Mesendoderm (in vitro differentiated cells): ENCODE measurements around the gene MPST.
"Not testable (repeated sequence)": the region's sequence is repeated elsewhere in the genome, so short reads cannot be mapped to it uniquely, and the experiment has no call there.

Source experiments
- DNase-seq: peaks from one replicate; pipeline ENCODE4 v3.0.0; 2013
- H2AK5ac ChIP-seq: 2 replicates; pipeline ENCODE4 v1.6.1; 2013; ENCODE audit warnings: low read length, inconsistent platforms
- H2BK120ac ChIP-seq: 2 replicates; pipeline ENCODE4 v1.6.1; 2013; ENCODE audit warnings: low read depth, mild to moderate bottlenecking, low read length, moderate library complexity, mixed read lengths
- H2BK15ac ChIP-seq: replicated peaks from 2 replicates; pipeline ENCODE4 v1.6.1; 2013; ENCODE audit warnings: low read depth, mild to moderate bottlenecking, moderate library complexity
- H2BK5ac ChIP-seq: 2 replicates; pipeline ENCODE4 v1.6.1; 2013; ENCODE audit warnings: low read length, inconsistent platforms
- H3K18ac ChIP-seq: 2 replicates; pipeline ENCODE4 v1.6.1; 2013; ENCODE audit warnings: mild to moderate bottlenecking, low read length, mixed read lengths
- H3K23ac ChIP-seq: one replicate; pipeline ENCODE4 v1.6.1; 2013; ENCODE audit warnings: low read length
- H3K27ac ChIP-seq: 2 replicates; pipeline ENCODE4 v1.5.1; 2013; ENCODE audit warnings: low read depth, mild to moderate bottlenecking, inconsistent platforms, low read length, moderate library complexity
- H3K27me3 ChIP-seq: 2 replicates; pipeline ENCODE4 v1.6.1; 2013; ENCODE audit warnings: low read length, control low read depth, mild to moderate bottlenecking, inconsistent platforms; ENCODE audit not compliant: insufficient read depth, poor library complexity
- H3K36me3 ChIP-seq: 2 replicates; pipeline ENCODE4 v1.6.1; 2013; ENCODE audit warnings: low read length, inconsistent platforms; ENCODE audit not compliant: control insufficient read depth, insufficient read depth
- H3K4ac ChIP-seq: one replicate; pipeline ENCODE4 v1.6.1; 2013; ENCODE audit warnings: low read depth, mild to moderate bottlenecking, low read length, moderate library complexity
- H3K4me1 ChIP-seq: 2 replicates; pipeline ENCODE4 v1.6.1; 2013; ENCODE audit warnings: low read depth, low read length, inconsistent platforms; ENCODE audit not compliant: control insufficient read depth
- H3K4me2 ChIP-seq: 2 replicates; pipeline ENCODE4 v1.6.1; 2013; ENCODE audit warnings: low read length
- H3K4me3 ChIP-seq: 2 replicates; pipeline ENCODE4 v1.5.1; 2013; ENCODE audit warnings: mild to moderate bottlenecking, low read length
- H3K56ac ChIP-seq: one replicate; pipeline ENCODE4 v1.6.1; 2013; ENCODE audit warnings: low read length
- H3K79me1 ChIP-seq: 2 replicates; pipeline ENCODE4 v1.6.1; 2013; ENCODE audit warnings: low read length, inconsistent platforms
- H3K79me2 ChIP-seq: 2 replicates; pipeline ENCODE4 v1.6.1; 2013; ENCODE audit warnings: mild to moderate bottlenecking, low read length; ENCODE audit not compliant: control insufficient read depth, insufficient read depth
- H3K9ac ChIP-seq: 2 replicates; pipeline ENCODE4 v1.6.1; 2013; ENCODE audit warnings: low read length, inconsistent platforms
- H4K5ac ChIP-seq: one replicate; pipeline ENCODE4 v1.6.1; 2013; ENCODE audit warnings: low read length
- H4K8ac ChIP-seq: one replicate; pipeline ENCODE4 v1.6.1; 2013; ENCODE audit warnings: low read depth, mild to moderate bottlenecking, control low read depth, low read length, moderate library complexity
- WGBS: extraction: QIAGEN DNeasy Blood & Tissue Kit; methylation state at CpG from one replicate; pipeline ENCODE4 v1.1.7; 2013; ENCODE audit warnings: low lambda C conversion rate, missing lambda C conversion rate; ENCODE audit not compliant: insufficient coverage; ENCODE audit errors: extremely low coverage; 5-methylcytosine and 5-hydroxymethylcytosine counted together

Gene MPST

DNA sequence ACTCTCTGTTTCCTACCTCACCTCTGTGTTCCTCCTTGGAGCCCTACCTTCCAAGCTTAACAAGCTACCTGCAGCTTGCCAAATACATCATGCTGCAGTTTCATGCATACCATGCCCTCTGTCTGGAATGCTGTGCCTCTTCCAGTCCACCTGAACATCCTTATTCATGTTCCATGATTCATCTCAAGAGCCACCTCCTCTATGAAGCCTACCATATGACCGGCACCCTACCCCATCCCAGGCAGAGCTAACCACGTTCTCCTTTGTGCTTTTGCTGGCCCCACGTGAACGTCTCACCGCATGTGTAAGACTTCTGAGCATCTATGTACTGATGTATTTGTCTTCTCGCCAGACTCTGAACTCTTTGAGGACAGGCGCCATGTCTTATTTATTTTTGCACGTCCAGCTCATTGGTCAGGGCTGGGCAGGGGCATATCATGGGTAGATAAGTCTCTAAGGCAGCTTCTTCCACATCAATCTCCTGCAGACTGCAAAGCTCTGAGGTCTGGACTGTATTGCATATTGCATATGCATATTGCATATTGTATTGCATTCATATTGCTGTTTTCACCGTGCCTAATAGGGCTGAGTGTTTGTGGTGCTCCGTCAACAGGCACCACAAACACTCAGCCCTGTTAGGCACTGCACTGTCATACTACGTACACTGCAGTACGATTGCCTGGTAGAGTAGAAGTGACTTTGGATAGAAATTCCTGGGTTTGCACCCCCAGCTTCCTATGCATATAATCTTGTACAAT, 31.3 kb upstream of the MPST start:
- Histone ChIP-seq H2AK5ac (no peak overlapping the region), H3K4me3 (no peak overlapping the region), H3K79me2 (no peaks in the 10 kb centered on the region), H3K56ac (no peak overlapping the region), H3K9ac (no peak overlapping the region), H3K36me3 (no peaks in the 10 kb centered on the region), H2BK5ac (no peak overlapping the region), H3K4me2 (no peak overlapping the region), H3K4ac (no peak overlapping the region), H3K23ac (no peak overlapping the region), H2BK120ac (no peak overlapping the region), H3K27me3 (no peaks in the 10 kb centered on the region), H2BK15ac (no peak overlapping the region), H3K79me1 (no peaks in the 10 kb centered on the region), H3K4me1 (no peaks in the 10 kb centered on the region), H4K5ac (no peak overlapping the region), H3K18ac (no peak overlapping the region), H3K27ac (no peak overlapping the region), H4K8ac (no peak overlapping the region)
- WGBS = no CpG with 5 or more reads among the region's 12 CpGs
- no peak for DNase-seq

DNA sequence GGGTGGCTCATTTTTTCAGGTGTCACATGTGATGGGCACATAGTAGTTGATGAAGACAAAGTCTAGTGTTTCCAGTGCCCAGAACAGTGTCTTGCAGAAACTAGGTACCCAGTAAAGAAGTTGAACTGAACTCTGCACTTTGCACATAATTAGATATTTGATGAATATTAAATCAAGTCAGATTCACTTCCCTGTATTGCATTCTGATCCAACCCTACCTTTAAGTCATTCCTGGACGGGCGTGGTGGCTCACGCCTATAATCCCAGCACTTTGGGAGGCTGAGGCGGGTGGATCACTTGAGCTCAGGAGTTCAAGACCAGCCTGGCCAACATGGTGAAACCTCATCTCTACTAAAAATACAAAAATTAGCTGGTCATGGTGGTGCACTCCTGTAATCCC, 30.5 kb upstream of the MPST start:
- H3K4ac ChIP-seq, H3K79me2 ChIP-seq, H3K9ac ChIP-seq, H3K4me2 ChIP-seq, H2BK120ac ChIP-seq, H3K27me3 ChIP-seq, DNase-seq, H3K4me1 ChIP-seq, H2BK5ac ChIP-seq, H3K36me3 ChIP-seq, H2AK5ac ChIP-seq, H3K27ac ChIP-seq, H3K79me1 ChIP-seq, H2BK15ac ChIP-seq, H3K56ac ChIP-seq, H3K23ac ChIP-seq, H4K5ac ChIP-seq, H3K18ac ChIP-seq, H3K4me3 ChIP-seq, H4K8ac ChIP-seq: not testable (repeated sequence)
- no CpG with 5 or more reads among the region's 4 CpGs for WGBS

DNA sequence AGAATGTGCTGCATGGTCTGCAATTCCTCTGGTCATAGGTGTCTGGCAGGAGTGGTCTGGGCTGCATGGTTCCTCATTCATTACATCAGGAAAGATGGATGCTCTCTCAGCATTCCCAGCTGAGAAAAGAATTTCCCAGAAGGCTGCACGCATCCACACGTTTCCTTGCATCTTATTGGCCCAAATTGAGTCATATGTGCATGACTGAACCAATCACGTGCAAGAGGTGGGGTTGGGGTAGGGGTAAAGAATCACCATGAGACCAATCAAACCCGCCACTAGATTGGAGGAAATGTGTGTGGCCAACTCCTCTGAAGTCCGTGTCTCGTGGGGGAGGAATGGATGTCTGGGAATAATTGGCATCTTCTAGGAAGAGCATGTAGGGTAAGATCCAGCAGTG, 29.1 kb upstream of the MPST start:
- no CpG with 5 or more reads among the region's 6 CpGs for WGBS
- no peak overlapping the region for H2BK15ac ChIP-seq
- H3K23ac ChIP-seq = no peak overlapping the region

DNA sequence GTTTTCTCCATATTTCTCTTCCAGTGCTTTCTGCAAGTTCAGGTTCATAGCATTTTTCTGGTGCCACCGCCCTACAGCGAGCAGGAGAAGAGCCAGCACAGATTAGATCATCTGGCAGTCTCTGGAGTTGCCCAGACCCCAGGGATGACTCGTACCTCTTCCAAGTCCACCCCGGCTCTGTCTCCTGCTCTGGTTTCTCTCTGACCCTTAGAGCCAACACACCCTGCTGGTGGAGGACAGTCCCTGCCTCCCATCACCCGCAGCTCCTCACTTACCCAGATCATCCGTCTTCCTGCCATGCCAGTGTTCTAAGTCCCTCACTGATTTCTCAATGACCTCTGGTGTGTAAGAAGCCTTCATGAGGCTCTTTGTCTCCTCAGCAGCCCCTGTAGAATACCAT, 28.3 kb upstream of the MPST start:
- H3K27me3 ChIP-seq = no peaks in the 10 kb centered on the region
- H4K8ac ChIP-seq = no peak overlapping the region
- no CpG with 5 or more reads among the region's 6 CpGs for WGBS
- no peaks in the 10 kb centered on the region for H3K4me1 ChIP-seq
- H2BK15ac ChIP-seq = no peak overlapping the region
- no peak overlapping the region for H2AK5ac ChIP-seq
- no peak overlapping the region for H2BK120ac ChIP-seq
- peak; percentile 71 for DNase-seq
- no peak overlapping the region for H3K56ac ChIP-seq
- no peaks in the 10 kb centered on the region for H3K36me3 ChIP-seq
- H3K4me2 ChIP-seq = no peak overlapping the region
- H2BK5ac ChIP-seq = no peak overlapping the region
- H3K9ac ChIP-seq = no peak overlapping the region
- H3K27ac ChIP-seq = no peak overlapping the region
- H3K79me2 ChIP-seq = no peaks in the 10 kb centered on the region
- no peaks in the 10 kb centered on the region for H3K79me1 ChIP-seq
- no peak overlapping the region for H3K18ac ChIP-seq
- no peak overlapping the region for H4K5ac ChIP-seq
- no peak overlapping the region for H3K4ac ChIP-seq
- no peak overlapping the region for H3K23ac ChIP-seq
- H3K4me3 ChIP-seq = no peak overlapping the region

More for the DNA sequence above, 29.1 kb upstream of the MPST start:
- H3K27ac ChIP-seq = no peak overlapping the region
- H3K4ac ChIP-seq = no peak overlapping the region
- no peak overlapping the region for H3K4me3 ChIP-seq
- H2BK5ac ChIP-seq = no peak overlapping the region
- no peaks in the 10 kb centered on the region for H3K36me3 ChIP-seq
- H4K8ac ChIP-seq = no peak overlapping the region
- no peak overlapping the region for H3K4me2 ChIP-seq
- H4K5ac ChIP-seq = no peak overlapping the region
- H3K18ac ChIP-seq = no peak overlapping the region
- no peaks in the 10 kb centered on the region for H3K27me3 ChIP-seq
- DNase-seq = no peak
- no peak overlapping the region for H3K9ac ChIP-seq
- H3K56ac ChIP-seq = no peak overlapping the region
- H3K4me1 ChIP-seq = no peaks in the 10 kb centered on the region
- H3K79me1 ChIP-seq = no peaks in the 10 kb centered on the region
- no peak overlapping the region for H2BK120ac ChIP-seq
- no peaks in the 10 kb centered on the region for H3K79me2 ChIP-seq
- no peak overlapping the region for H2AK5ac ChIP-seq

DNA sequence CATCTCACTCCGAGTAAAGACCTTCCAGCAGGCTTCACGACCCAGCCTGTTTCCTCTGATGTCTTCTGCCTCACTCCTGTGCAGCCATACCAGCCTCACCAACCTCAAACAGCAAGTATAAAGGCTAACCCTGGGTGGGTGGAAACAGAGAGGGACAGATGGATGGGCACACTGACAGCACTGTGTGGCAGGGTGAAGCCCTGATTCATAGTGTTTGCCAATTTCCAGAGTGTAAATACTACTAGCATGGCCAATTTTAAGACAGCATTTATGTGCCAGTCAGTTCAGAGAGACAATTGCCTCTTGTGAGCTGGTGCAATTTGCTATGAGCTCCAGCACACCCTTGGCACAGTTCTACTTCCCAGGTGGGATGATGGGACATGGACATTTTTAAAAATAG, 21.8 kb upstream of the MPST start:
- Histone ChIP-seq H3K79me2 (no peaks in the 10 kb centered on the region), H2BK120ac (no peak overlapping the region), H3K18ac (no peak overlapping the region), H2AK5ac (no peak overlapping the region), H3K4me2 (no peak overlapping the region), H3K27me3 (no peaks in the 10 kb centered on the region), H4K8ac (no peak overlapping the region), H3K4me3 (no peak overlapping the region), H3K4me1 (peaks cover 2% of the 10 kb centered on the region), H2BK5ac (no peak overlapping the region), H3K36me3 (no peaks in the 10 kb centered on the region), H3K56ac (no peak overlapping the region), H3K27ac (no peak overlapping the region), H3K4ac (no peak overlapping the region), H3K79me1 (no peaks in the 10 kb centered on the region), H2BK15ac (no peak overlapping the region), H4K5ac (no peak overlapping the region), H3K23ac (no peak overlapping the region), H3K9ac (no peak overlapping the region)
- no CpG with 5 or more reads among the region's 2 CpGs for whole genome bisulfite sequencing
- no peak for DNase-seq
